Measurements from ENCODE around the gene PHLPP1. TPM values are rescaled to one million over a fixed set of nuclear protein-coding genes. Genes with fewer than 3 reads are reported as not detected.

Gene PHLPP1
- total RNA-seq, 1 donor from 2014 or later, result 13.3 TPM

DNA sequence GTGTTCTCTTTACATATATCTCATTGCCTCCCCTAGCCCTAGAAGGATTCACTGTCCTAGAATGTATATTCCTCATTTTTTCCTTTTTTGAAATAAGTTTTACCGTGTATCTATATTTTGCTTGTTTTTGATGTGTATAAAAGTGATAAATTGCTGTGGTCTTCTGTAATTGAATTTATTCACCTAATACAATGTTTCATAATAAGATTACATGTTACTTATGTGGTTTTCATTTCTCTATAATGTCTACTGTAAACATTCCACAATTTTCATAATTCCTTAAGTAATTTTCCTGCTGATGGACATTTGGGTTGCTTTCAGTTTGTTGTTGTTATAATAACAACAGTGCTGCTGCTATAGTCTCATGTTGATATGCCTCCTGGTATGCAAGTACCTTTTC is 118.2 kb downstream of the PHLPP1 start:
- Histone ChIP-seq H3K27ac (ENCODE audit: low read depth, low read length) (no peak overlapping the region), H2AFZ (ENCODE audit: low read depth, low read length) (no peak overlapping the region), H3K4me3 (ENCODE audit: insufficient read depth, low read depth, low read length) (no peak overlapping the region), H3K36me3 (ENCODE audit: insufficient read depth, low read length) (no peaks in the 10 kb centered on the region), H3K79me2 (ENCODE audit: insufficient read depth, low read length) (peaks cover 14% of the 10 kb centered on the region), H4K20me1 (ENCODE audit: insufficient read depth, low read length) (peaks cover 3% of the 10 kb centered on the region), H3K9ac (ENCODE audit: low read length) (no peak overlapping the region), H3K9me3 (ENCODE audit: insufficient read depth, low read depth, low read length) (no peaks in the 10 kb centered on the region), H3K4me1 (ENCODE audit: insufficient read depth, low read length) (no peaks in the 10 kb centered on the region), H3K27me3 (ENCODE audit: insufficient read depth, low read length) (no peaks in the 10 kb centered on the region), H3K4me2 (ENCODE audit: low read length) (no peak overlapping the region)
- Mint-ChIP-seq H3K27ac (ENCODE audit: unreplicated experiment) (no peak overlapping the region), H3K9me3 (ENCODE audit: unreplicated experiment) (no peaks in the 10 kb centered on the region), H3K36me3 (ENCODE audit: low read depth, unreplicated experiment) (no peaks in the 10 kb centered on the region), H3K27me3 (ENCODE audit: low read depth, unreplicated experiment) (no peaks in the 10 kb centered on the region), H3K4me3 (ENCODE audit: unreplicated experiment) (no peak overlapping the region), H3K4me1 (ENCODE audit: low read depth, unreplicated experiment) (peaks cover 11% of the 10 kb centered on the region)
- no peak for TF ChIP-seq EZH2 (IDR thresholded peaks at IDR 0.05; ENCODE audit: insufficient read depth, low read length)
- TF ChIP-seq, protein P1, sequence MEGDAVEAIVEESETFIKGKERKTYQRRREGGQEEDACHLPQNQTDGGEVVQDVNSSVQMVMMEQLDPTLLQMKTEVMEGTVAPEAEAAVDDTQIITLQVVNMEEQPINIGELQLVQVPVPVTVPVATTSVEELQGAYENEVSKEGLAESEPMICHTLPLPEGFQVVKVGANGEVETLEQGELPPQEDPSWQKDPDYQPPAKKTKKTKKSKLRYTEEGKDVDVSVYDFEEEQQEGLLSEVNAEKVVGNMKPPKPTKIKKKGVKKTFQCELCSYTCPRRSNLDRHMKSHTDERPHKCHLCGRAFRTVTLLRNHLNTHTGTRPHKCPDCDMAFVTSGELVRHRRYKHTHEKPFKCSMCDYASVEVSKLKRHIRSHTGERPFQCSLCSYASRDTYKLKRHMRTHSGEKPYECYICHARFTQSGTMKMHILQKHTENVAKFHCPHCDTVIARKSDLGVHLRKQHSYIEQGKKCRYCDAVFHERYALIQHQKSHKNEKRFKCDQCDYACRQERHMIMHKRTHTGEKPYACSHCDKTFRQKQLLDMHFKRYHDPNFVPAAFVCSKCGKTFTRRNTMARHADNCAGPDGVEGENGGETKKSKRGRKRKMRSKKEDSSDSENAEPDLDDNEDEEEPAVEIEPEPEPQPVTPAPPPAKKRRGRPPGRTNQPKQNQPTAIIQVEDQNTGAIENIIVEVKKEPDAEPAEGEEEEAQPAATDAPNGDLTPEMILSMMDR (IDR thresholded peaks at IDR 0.05; ENCODE audit: insufficient read depth, low read depth, low read length), result no peak
- FAIRE-seq (no peak), DNase-seq (ENCODE audit: low read depth) (no peak)

DNA sequence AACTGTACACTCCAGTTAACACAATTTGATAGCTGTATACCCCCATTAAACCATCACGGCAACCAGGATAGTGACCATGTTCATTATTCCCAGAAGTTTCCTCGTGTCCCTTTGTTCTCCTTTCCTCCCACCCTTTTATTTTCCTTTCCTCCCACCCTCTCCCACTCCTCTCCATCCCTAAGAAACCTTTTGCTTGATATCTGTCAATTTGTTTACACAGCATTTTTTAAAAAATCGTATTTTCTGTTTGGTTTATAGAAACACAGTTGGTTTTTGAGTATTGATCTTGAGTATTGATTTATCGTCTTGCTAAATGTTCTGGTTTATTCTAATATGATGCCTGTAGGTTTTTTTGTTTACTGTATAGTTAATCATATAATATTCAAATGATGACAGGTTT is 119.4 kb downstream of the PHLPP1 start:
- Histone ChIP-seq H3K36me3 (ENCODE audit: insufficient read depth, low read length) (no peaks in the 10 kb centered on the region), H3K27ac (ENCODE audit: low read depth, low read length) (no peak overlapping the region), H3K79me2 (ENCODE audit: insufficient read depth, low read length) (peaks cover 14% of the 10 kb centered on the region), H3K9me3 (ENCODE audit: insufficient read depth, low read depth, low read length) (no peaks in the 10 kb centered on the region), H3K27me3 (ENCODE audit: insufficient read depth, low read length) (no peaks in the 10 kb centered on the region), H4K20me1 (ENCODE audit: insufficient read depth, low read length) (peaks cover 3% of the 10 kb centered on the region), H3K4me1 (ENCODE audit: insufficient read depth, low read length) (no peaks in the 10 kb centered on the region), H3K9ac (ENCODE audit: low read length) (no peak overlapping the region), H3K4me3 (ENCODE audit: insufficient read depth, low read depth, low read length) (no peak overlapping the region), H2AFZ (ENCODE audit: low read depth, low read length) (no peak overlapping the region), H3K4me2 (ENCODE audit: low read length) (no peak overlapping the region)
- no peak overlapping the region for H3K27ac Mint-ChIP-seq (ENCODE audit: unreplicated experiment)
- no peak overlapping the region for H3K4me3 Mint-ChIP-seq (ENCODE audit: unreplicated experiment)
- no peaks in the 10 kb centered on the region for H3K36me3 Mint-ChIP-seq (ENCODE audit: low read depth, unreplicated experiment)
- DNase-seq (ENCODE audit: low read depth), result no peak
- no peak for TF ChIP-seq EZH2 (IDR thresholded peaks at IDR 0.05; ENCODE audit: insufficient read depth, low read length)
- TF ChIP-seq, protein P1 (IDR thresholded peaks at IDR 0.05; ENCODE audit: insufficient read depth, low read depth, low read length), result no peak
- H3K9me3 Mint-ChIP-seq (ENCODE audit: unreplicated experiment), result no peaks in the 10 kb centered on the region
- H3K27me3 Mint-ChIP-seq (ENCODE audit: low read depth, unreplicated experiment), result no peaks in the 10 kb centered on the region
- peaks cover 7% of the 10 kb centered on the region for H3K4me1 Mint-ChIP-seq (ENCODE audit: low read depth, unreplicated experiment)
- no peak for FAIRE-seq

- FAIRE-seq (no peak), DNase-seq (ENCODE audit: low read depth) (no peak)
- no peak overlapping the region for H3K4me3 ChIP-seq (ENCODE audit: insufficient read depth, low read depth, low read length)
- TF ChIP-seq EZH2 (IDR thresholded peaks at IDR 0.05; ENCODE audit: insufficient read depth, low read length), result no peak
- TF ChIP-seq, protein P1 (IDR thresholded peaks at IDR 0.05; ENCODE audit: insufficient read depth, low read depth, low read length), result no peak
- no peaks in the 10 kb centered on the region for H3K36me3 ChIP-seq (ENCODE audit: insufficient read depth, low read length)
- H3K4me1 ChIP-seq (ENCODE audit: insufficient read depth, low read length), result no peaks in the 10 kb centered on the region
- H3K9me3 Mint-ChIP-seq (ENCODE audit: unreplicated experiment), result no peaks in the 10 kb centered on the region
- H3K27ac ChIP-seq (ENCODE audit: low read depth, low read length), result no peak overlapping the region
- H3K4me2 ChIP-seq (ENCODE audit: low read length), result no peak overlapping the region
- no peaks in the 10 kb centered on the region for H3K27me3 ChIP-seq (ENCODE audit: insufficient read depth, low read length)
- H3K27ac Mint-ChIP-seq (ENCODE audit: unreplicated experiment), result no peak overlapping the region
- no peaks in the 10 kb centered on the region for H3K9me3 ChIP-seq (ENCODE audit: insufficient read depth, low read depth, low read length)
- no peak overlapping the region for H2AFZ ChIP-seq (ENCODE audit: low read depth, low read length)
- no peak overlapping the region for H3K4me3 Mint-ChIP-seq (ENCODE audit: unreplicated experiment)
- H3K27me3 Mint-ChIP-seq (ENCODE audit: low read depth, unreplicated experiment), result no peaks in the 10 kb centered on the region
- no peaks in the 10 kb centered on the region for H4K20me1 ChIP-seq (ENCODE audit: insufficient read depth, low read length)
- H3K9ac ChIP-seq (ENCODE audit: low read length), result no peak overlapping the region
- peaks cover 3% of the 10 kb centered on the region for H3K4me1 Mint-ChIP-seq (ENCODE audit: low read depth, unreplicated experiment)
- peaks cover 14% of the 10 kb centered on the region for H3K79me2 ChIP-seq (ENCODE audit: insufficient read depth, low read length)
- no peaks in the 10 kb centered on the region for H3K36me3 Mint-ChIP-seq (ENCODE audit: low read depth, unreplicated experiment)
Observed at GRCh38 chr18:62837011-62837410, 121.7 kb downstream of the PHLPP1 start.

All from astrocyte (in vitro differentiated cells and primary cell).